HepG2 (cell line): ENCODE data around the gene FAM24B.

ENCODE experiments used
- ZNF83 ChIP-seq: sonication (generic); formaldehyde crosslinking; IDR thresholded peaks from 2 replicates; pipeline ENCODE4 v1.4.0; 2020; ENCODE audit warnings: missing genetic modification reagents, mild to moderate bottlenecking, borderline replicate concordance
- TF ChIP-seq, protein P1 (sequence below): sonication (generic); formaldehyde crosslinking; IDR thresholded peaks from 2 replicates; pipeline ENCODE4 v1.5.0; 2020; ENCODE audit warnings: missing genetic modification reagents, mild to moderate bottlenecking, borderline replicate concordance

DNA sequence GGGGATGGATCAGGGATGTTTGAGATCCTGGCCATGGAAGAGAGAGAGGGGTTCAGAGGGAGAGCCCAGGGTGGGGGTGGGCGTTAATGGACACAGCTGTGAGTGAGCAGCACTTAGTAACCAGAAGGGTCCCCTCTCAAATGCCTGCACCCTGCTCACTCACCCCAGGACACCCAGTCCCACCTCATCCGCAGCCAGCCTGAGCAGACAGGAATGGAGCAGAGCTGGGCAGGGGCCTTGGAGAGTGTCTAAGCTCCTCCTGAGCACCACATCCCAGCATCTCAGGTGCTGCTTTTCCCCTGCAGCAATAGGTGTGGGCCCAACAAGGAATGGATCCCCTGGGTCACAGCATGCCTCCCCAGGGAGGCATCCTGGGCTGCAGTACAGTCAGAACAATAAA lies 36.3 kb upstream of the FAM24B start:
- no peak for TF ChIP-seq ZNF83 (CRISPR knock-in tag)
- TF ChIP-seq, protein P1, sequence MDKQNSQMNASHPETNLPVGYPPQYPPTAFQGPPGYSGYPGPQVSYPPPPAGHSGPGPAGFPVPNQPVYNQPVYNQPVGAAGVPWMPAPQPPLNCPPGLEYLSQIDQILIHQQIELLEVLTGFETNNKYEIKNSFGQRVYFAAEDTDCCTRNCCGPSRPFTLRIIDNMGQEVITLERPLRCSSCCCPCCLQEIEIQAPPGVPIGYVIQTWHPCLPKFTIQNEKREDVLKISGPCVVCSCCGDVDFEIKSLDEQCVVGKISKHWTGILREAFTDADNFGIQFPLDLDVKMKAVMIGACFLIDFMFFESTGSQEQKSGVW (CRISPR knock-in tag): no peak
